H1 (cell line): ENCODE results near the gene RAB26. TPM values are rescaled to one million over a fixed set of nuclear protein-coding genes. Genes with fewer than 3 reads are reported as not detected.
A peak's percentile ranks its signal among the peaks of the same experiment; 100 is the strongest.

Experiments used
- CEBPB ChIP-seq: IDR thresholded peaks from 2 replicates; pipeline ENCODE4 v1.6.1; 2012; ENCODE audit warnings: low read depth, low read length
- CTBP2 ChIP-seq: IDR thresholded peaks from 2 replicates; pipeline ENCODE4 v1.7.0; 2011; ENCODE audit warnings: borderline replicate concordance, mild to moderate bottlenecking, moderate library complexity, mixed read lengths, low read length; ENCODE audit not compliant: insufficient read depth, insufficient read length
- EGR1 ChIP-seq: IDR thresholded peaks from 2 replicates; pipeline ENCODE4 v1.6.1; 2011; ENCODE audit warnings: low read depth, low read length, borderline replicate concordance
- GABPA ChIP-seq: IDR thresholded peaks from 2 replicates; pipeline ENCODE4 v1.6.1; 2011; ENCODE audit warnings: mild to moderate bottlenecking, low read length, moderate library complexity, borderline replicate concordance; ENCODE audit not compliant: insufficient read depth
- GTF2F1 ChIP-seq: IDR thresholded peaks from 2 replicates; pipeline ENCODE4 v1.6.1; 2012; ENCODE audit warnings: low read depth, low read length, improper control_type of control experiment, borderline replicate concordance
- NRF1 ChIP-seq: IDR thresholded peaks from 2 replicates; pipeline ENCODE4 v1.6.1; 2011; ENCODE audit warnings: mild to moderate bottlenecking, low read depth, low read length, improper control_type of control experiment
- POLR2AphosphoS5 ChIP-seq: IDR thresholded peaks from 2 replicates; pipeline ENCODE4 v1.6.1; 2011; ENCODE audit warnings: low read depth, low read length
- SAP30 ChIP-seq: fragments of 300-600 bp; sonication (generic); IDR thresholded peaks from 2 replicates; pipeline ENCODE4 v1.7.1; 2012; ENCODE audit warnings: low read length, moderate library complexity, mild to moderate bottlenecking, inconsistent platforms; ENCODE audit not compliant: insufficient read depth, insufficient replicate concordance
- SIN3A ChIP-seq, 2 experiments: IDR thresholded peaks in 1 of 2; conservative IDR thresholded peaks in 1 of 2; 2 replicates each; pipeline ENCODE4 v1.6.1; 2011 to 2012; ENCODE audit warnings: low read length in 2 of 2, improper control_type of control experiment in 1 of 2, low read depth in 1 of 2, mild to moderate bottlenecking in 1 of 2
- SRF ChIP-seq: IDR thresholded peaks from 2 replicates; pipeline ENCODE4 v1.6.1; 2011; ENCODE audit warnings: mild to moderate bottlenecking, low read depth, low read length, moderate library complexity
- polyA plus RNA-seq, 7 experiments: library from polyadenylated mRNA; depleted of rRNA in 3 of 7; stranded (reverse) in 5 of 7; unstranded in 2 of 7; fragments of >200 nt in 5 of 7; fragments of 200-250 nt in 2 of 7; gene quantifications; 1 replicate in 5 of 7; 2 replicates in 1 of 7; 4 replicates in 1 of 7; pipeline versions ENCODE4 v1.2.1 to v1.2.3, GENCODE V29; 2011 to 2013; ENCODE audit warnings: missing spikeins in 2 of 7, mixed read lengths in 2 of 7
- total RNA-seq: library from RNA; stranded (reverse); fragmentation: NEBNext Ultra II Directional; extraction: Animal tissue kit (Norgen Biotek cat#: 25700); gene quantifications from 2 replicates; pipeline ENCODE4 v1.2.1, GENCODE V29; 2021

Gene RAB26
- total and polyA plus RNA-seq, 2 of the 8 experiments (the other 6 are each of a cell fraction or from before 2014, with no cell fraction given) = 4.3 to 5.4 TPM

- peak in 1 of 2 experiments; percentile 68; a peak in 1 of 4 replicates for TF ChIP-seq SIN3A (conservative IDR thresholded peaks at IDR 0.05 in 1 of 2, IDR thresholded peaks at IDR 0.05 in 1 of 2; ENCODE audit: low read depth in 1 of 2, low read length in 2 of 2)
- TF ChIP-seq CEBPB = no peak
- peak; percentile 80 for TF ChIP-seq GABPA
- no peak for TF ChIP-seq SAP30
- TF ChIP-seq CTBP2 = no peak
- no peak for TF ChIP-seq NRF1
- peak; percentile 75 for TF ChIP-seq POLR2AphosphoS5
- no peak for TF ChIP-seq GTF2F1
- peak; percentile 65; the same call in 1 of the 2 replicates for TF ChIP-seq EGR1
- TF ChIP-seq SRF = no peak
These were observed 30.1 kb downstream of the RAB26 start (continued) for GRCh38 chr16:2178321-2179106.
